CD4-positive, alpha-beta T cell treated with Interferon gamma for 1 hour (primary cell): ENCODE results near the gene MAP2.

Experiments used
- DNase-seq: peaks from one replicate; pipeline ENCODE4 v3.0.0-alpha.2; 2020

The MAP2 gene

GRCh38 chr2:209741953-209742352 lies 318.1 kb downstream of the MAP2 start:
- no peak for DNase-seq

GRCh38 chr2:209753020-209753419 lies 329.2 kb downstream of the MAP2 start:
- DNase-seq: no peak

- no peak for DNase-seq
These were observed 333.3 kb downstream of the MAP2 start for GRCh38 chr2:209757163-209757562.

- no peak for DNase-seq
These were observed 337.7 kb downstream of the MAP2 start for GRCh38 chr2:209761566-209761965.

GRCh38 chr2:209762563-209762962 lies 338.7 kb downstream of the MAP2 start:
- DNase-seq: no peak

- no peak for DNase-seq
These were observed 339.3 kb downstream of the MAP2 start for GRCh38 chr2:209763106-209763505.

GRCh38 chr2:209766613-209767012 lies 342.8 kb downstream of the MAP2 start:
- no peak for DNase-seq

- no peak for DNase-seq
These were observed 343.5 kb downstream of the MAP2 start for GRCh38 chr2:209767316-209767715.

- DNase-seq: no peak
These were observed 344.7 kb downstream of the MAP2 start for GRCh38 chr2:209768557-209768956.

GRCh38 chr2:209771474-209772289 lies 347.8 kb downstream of the MAP2 start, which contains the start of gene UNC80:
TSS of gene UNC80 (plus strand) at chr2:209771832. CDS start at chr2:209772073, 241 bp downstream.
- DNase-seq: no peak

- no peak for DNase-seq
These were observed 348.4 kb downstream of the MAP2 start for GRCh38 chr2:209772290-209772685.

- DNase-seq: no peak
These were observed 349.5 kb downstream of the MAP2 start for GRCh38 chr2:209773377-209773776.
